WERI-Rb-1 (cell line): ENCODE measurements around the gene TAF11L2.
"Not testable (repeated sequence)": the region's sequence is repeated elsewhere in the genome, so short reads cannot be mapped to it uniquely, and the experiment has no call there.

Experiments used
- DNase-seq: peaks from one replicate; pipeline ENCODE4 v3.0.0-alpha.2; 2020
- H3K27ac ChIP-seq: fragments of 250-450 bp; sonication (Bioruptor Pico); 2 replicates; pipeline ENCODE4 v1.5.1; 2020; ENCODE audit warnings: mild to moderate bottlenecking, moderate library complexity
- H3K27me3 ChIP-seq: fragments of 250-450 bp; sonication (Bioruptor Pico); 2 replicates; pipeline ENCODE4 v1.5.1; 2021; ENCODE audit warnings: mild to moderate bottlenecking, low read depth, moderate library complexity; ENCODE audit not compliant: insufficient read depth, severe bottlenecking
- H3K36me3 ChIP-seq: fragments of 250-450 bp; sonication (Bioruptor Pico); 2 replicates; pipeline ENCODE4 v1.5.1; 2020; ENCODE audit warnings: mild to moderate bottlenecking, moderate library complexity
- H3K4me3 ChIP-seq: 2 replicates; pipeline ENCODE4 v1.5.1; 2011; ENCODE audit warnings: low read depth, mild to moderate bottlenecking, control low read depth, low read length
- H3K9me3 ChIP-seq: fragments of 250-450 bp; sonication (Bioruptor Pico); 2 replicates; pipeline ENCODE4 v1.5.1; 2021; ENCODE audit warnings: mild to moderate bottlenecking, moderate library complexity; ENCODE audit not compliant: severe bottlenecking
- CTCF ChIP-seq: IDR thresholded peaks from 2 replicates; pipeline ENCODE4 v1.5.1; 2011; ENCODE audit warnings: low read depth, mild to moderate bottlenecking, control low read depth, inconsistent platforms, low read length

The TAF11L2 gene

GRCh38 chr5:17497931-17498330 is at the start of gene TAF11L2:
Gene TAF11L2 (plus strand): TSS chr5:17498231.
- not testable (repeated sequence) for H3K4me3 ChIP-seq, H3K36me3 ChIP-seq, H3K27me3 ChIP-seq, DNase-seq, H3K9me3 ChIP-seq, H3K27ac ChIP-seq

DNA sequence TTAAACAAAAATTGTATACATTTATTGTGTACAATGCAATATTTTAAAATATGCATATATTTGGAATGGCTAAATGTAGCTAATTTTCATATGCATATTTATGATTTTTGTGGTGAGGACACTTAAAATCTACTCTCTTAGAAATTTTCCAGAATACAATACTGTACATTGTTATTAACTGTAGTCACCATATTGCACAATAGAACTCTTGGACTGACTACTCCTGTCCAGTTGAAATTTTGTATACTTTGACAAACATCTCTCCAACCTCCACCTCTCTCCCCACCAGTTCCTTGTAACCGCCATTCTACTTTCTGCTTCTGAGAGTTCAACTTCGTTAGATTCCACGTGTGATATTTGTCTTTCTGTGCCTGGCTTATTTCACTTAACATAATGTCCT is 49.2 kb upstream of the TAF11L2 start:
- no peak for DNase-seq
- no peak overlapping the region for H3K27ac ChIP-seq

GRCh38 chr5:17452936-17453335 is 45.1 kb upstream of the TAF11L2 start:
- H3K4me3 ChIP-seq = no peak overlapping the region
- H3K27ac ChIP-seq = no peak overlapping the region
- no peaks in the 10 kb centered on the region for H3K36me3 ChIP-seq
- peaks cover 3% of the 10 kb centered on the region for H3K9me3 ChIP-seq
- no peaks in the 10 kb centered on the region for H3K27me3 ChIP-seq
- no peak for TF ChIP-seq CTCF
- DNase-seq = no peak

More for the DNA sequence above, 49.2 kb upstream of the TAF11L2 start:
- H3K9me3 ChIP-seq = peaks cover 3% of the 10 kb centered on the region
- H3K36me3 ChIP-seq = no peaks in the 10 kb centered on the region
- no peak overlapping the region for H3K4me3 ChIP-seq
- no peak for TF ChIP-seq CTCF
- H3K27me3 ChIP-seq = no peaks in the 10 kb centered on the region

GRCh38 chr5:17455942-17456341 is 42.1 kb upstream of the TAF11L2 start:
- Histone ChIP-seq H3K27ac (no peak overlapping the region), H3K27me3 (no peaks in the 10 kb centered on the region), H3K9me3 (no peaks in the 10 kb centered on the region), H3K4me3 (no peak overlapping the region), H3K36me3 (no peaks in the 10 kb centered on the region)
- no peak for TF ChIP-seq CTCF
- DNase-seq = no peak

DNA sequence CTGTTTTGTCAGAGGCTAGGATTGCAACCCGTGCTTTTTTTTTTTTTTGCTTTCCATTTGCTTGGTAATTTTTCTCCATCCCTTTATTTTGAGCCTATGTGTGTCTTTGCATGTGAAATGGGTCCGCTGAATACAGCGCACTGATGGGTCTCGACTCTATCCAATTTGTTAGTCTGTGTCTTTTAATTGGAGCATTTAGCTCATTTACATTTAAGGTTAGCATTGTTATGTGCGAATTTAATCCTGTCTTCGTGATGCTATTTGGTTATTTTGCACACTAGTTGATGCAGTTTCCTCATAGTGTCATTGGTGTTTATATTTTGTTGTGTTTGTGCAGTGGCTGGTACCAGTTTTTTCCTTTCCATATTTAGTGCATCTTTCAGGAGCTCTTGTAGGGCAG is 36.2 kb upstream of the TAF11L2 start:
- Histone ChIP-seq H3K9me3 (no peaks in the 10 kb centered on the region), H3K27ac (no peak overlapping the region), H3K4me3 (no peak overlapping the region), H3K27me3 (no peaks in the 10 kb centered on the region), H3K36me3 (no peaks in the 10 kb centered on the region)
- TF ChIP-seq CTCF = no peak
- no peak for DNase-seq

DNA sequence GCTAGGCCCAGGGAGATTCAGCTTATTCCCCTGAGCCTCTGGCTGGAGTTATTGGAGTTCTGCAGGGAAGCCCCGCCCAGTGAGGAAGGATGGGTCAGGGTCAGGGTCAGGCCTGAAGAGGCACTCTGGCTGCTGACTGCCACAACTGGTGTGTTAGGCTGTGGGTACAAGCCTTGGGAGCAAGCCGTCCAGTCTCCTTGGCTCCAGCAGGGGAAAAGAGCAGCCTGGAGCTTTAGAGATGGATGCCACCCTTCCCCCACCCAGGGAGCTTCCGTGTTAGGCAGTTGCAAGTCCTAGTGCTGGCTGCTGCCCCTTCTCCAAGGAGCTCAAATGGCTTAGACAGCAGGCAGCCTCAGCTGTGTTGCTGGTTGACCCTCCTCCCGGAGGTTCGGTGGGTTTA is 34.4 kb upstream of the TAF11L2 start:
- Histone ChIP-seq H3K4me3 (no peak overlapping the region), H3K36me3 (no peaks in the 10 kb centered on the region), H3K27me3 (no peaks in the 10 kb centered on the region), H3K27ac (no peak overlapping the region), H3K9me3 (no peaks in the 10 kb centered on the region)
- TF ChIP-seq CTCF = no peak
- peak; percentile 18 for DNase-seq
